ENCODE data around the gene BTD.

DNA sequence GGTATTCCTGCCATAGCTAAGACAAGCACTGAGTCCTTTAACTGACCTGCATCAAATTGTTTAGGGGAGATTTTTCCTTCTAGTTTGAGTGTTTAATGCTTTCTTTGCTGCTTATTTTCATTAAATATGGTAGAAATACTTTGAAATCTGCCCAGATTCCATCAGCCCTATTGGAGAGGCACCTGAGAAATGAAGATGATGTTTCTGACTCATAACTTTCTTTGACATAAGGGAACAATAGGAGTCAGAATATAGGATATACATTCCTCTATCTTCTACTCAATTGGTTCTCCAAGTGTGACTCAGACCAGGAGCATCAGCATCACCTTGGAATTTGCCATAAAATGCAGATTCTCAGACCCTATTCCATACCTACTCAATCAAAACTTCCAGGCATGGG, 27.4 kb downstream of the BTD start:
- TF ChIP-seq FOXK2 (IDR thresholded peaks at IDR 0.05): no peak
- TF ChIP-seq FOXM1 (IDR thresholded peaks at IDR 0.05; ENCODE audit: borderline replicate concordance): no peak
- TF ChIP-seq NFRKB (IDR thresholded peaks at IDR 0.05): no peak
- TF ChIP-seq SUZ12 (IDR thresholded peaks at IDR 0.05): no peak
- TF ChIP-seq TARDBP (IDR thresholded peaks at IDR 0.05): no peak
- TF ChIP-seq, protein P1, sequence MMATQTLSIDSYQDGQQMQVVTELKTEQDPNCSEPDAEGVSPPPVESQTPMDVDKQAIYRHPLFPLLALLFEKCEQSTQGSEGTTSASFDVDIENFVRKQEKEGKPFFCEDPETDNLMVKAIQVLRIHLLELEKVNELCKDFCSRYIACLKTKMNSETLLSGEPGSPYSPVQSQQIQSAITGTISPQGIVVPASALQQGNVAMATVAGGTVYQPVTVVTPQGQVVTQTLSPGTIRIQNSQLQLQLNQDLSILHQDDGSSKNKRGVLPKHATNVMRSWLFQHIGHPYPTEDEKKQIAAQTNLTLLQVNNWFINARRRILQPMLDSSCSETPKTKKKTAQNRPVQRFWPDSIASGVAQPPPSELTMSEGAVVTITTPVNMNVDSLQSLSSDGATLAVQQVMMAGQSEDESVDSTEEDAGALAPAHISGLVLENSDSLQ (IDR thresholded peaks at IDR 0.05): no peak
- TF ChIP-seq ELF4 (IDR thresholded peaks at IDR 0.05): no peak
- no peak for TF ChIP-seq SP1 (IDR thresholded peaks at IDR 0.05)
- no peak for TF ChIP-seq FOXA1 (IDR thresholded peaks at IDR 0.05)
- no peak for TF ChIP-seq BHLHE40 (IDR thresholded peaks at IDR 0.05; ENCODE audit: borderline replicate concordance)
